OCI-LY1 (cell line): Measurements from ENCODE around the gene HDAC10.

Experiments used
- H2AFZ ChIP-seq: fragments of 200-600 bp; sonication (generic), shearing (Covaris generic); 2 replicates; pipeline ENCODE4 v1.6.0; 2014; ENCODE audit warnings: antibody characterized with exemption, mild to moderate bottlenecking, low read length
- H3F3A ChIP-seq: fragments of 200-600 bp; sonication (generic), shearing (Covaris generic); 2 replicates; pipeline ENCODE4 v1.6.0; 2014; ENCODE audit warnings: mild to moderate bottlenecking, antibody characterized with exemption, low read length, moderate library complexity; ENCODE audit not compliant: insufficient read depth
- H3K27ac ChIP-seq: fragments of 200-600 bp; sonication (generic); 2 replicates; pipeline ENCODE4 v1.5.1; 2014; ENCODE audit warnings: low read length, mixed run types, mild to moderate bottlenecking, low read depth; ENCODE audit not compliant: poor library complexity, severe bottlenecking
- H3K27me3 ChIP-seq: fragments of 200-600 bp; sonication (generic); 2 replicates; pipeline ENCODE4 v1.6.0; 2014; ENCODE audit warnings: antibody characterized with exemption, mild to moderate bottlenecking, low read length, moderate library complexity; ENCODE audit not compliant: insufficient read depth
- H3K36me3 ChIP-seq: fragments of 200-600 bp; sonication (generic); 2 replicates; pipeline ENCODE4 v1.6.1; 2014; ENCODE audit warnings: mild to moderate bottlenecking, antibody characterized with exemption, low read length, moderate library complexity, mixed read lengths; ENCODE audit not compliant: insufficient read depth
- H3K4me1 ChIP-seq: fragments of 200-600 bp; sonication (generic); 2 replicates; pipeline ENCODE4 v1.5.1; 2014; ENCODE audit warnings: mild to moderate bottlenecking, low read length, moderate library complexity; ENCODE audit not compliant: insufficient read depth, severe bottlenecking
- H3K4me2 ChIP-seq: fragments of 200-600 bp; sonication (generic), shearing (Covaris generic); 2 replicates; pipeline ENCODE4 v1.6.1; 2014; ENCODE audit warnings: low read length
- H3K4me3 ChIP-seq: fragments of 200-600 bp; sonication (generic); 2 replicates; pipeline ENCODE4 v1.5.1; 2014; ENCODE audit warnings: low read length, low read depth, mild to moderate bottlenecking, mixed read lengths; ENCODE audit not compliant: poor library complexity, severe bottlenecking
- H3K79me2 ChIP-seq: fragments of 200-600 bp; shearing (Covaris generic); 2 replicates; pipeline ENCODE4 v1.6.1; 2016; ENCODE audit warnings: mixed run types, low read length, mixed read lengths; ENCODE audit not compliant: insufficient read depth
- H3K9ac ChIP-seq: fragments of 200-600 bp; sonication (generic), shearing (Covaris generic); 2 replicates; pipeline ENCODE4 v1.6.1; 2014; ENCODE audit warnings: mild to moderate bottlenecking, low read length, mixed read lengths
- H3K9me2 ChIP-seq: fragments of 200-600 bp; sonication (generic), shearing (Covaris generic); 2 replicates; pipeline ENCODE4 v1.6.1; 2014; ENCODE audit warnings: low read depth, mild to moderate bottlenecking, low read length, mixed read lengths
- H3K9me3 ChIP-seq: fragments of 200-600 bp; shearing (Covaris generic); 2 replicates; pipeline ENCODE4 v1.6.1; 2014; ENCODE audit warnings: low read length, mixed read lengths
- H4K20me1 ChIP-seq: fragments of 200-600 bp; sonication (generic), shearing (Covaris generic); 2 replicates; pipeline ENCODE4 v1.6.0; 2016; ENCODE audit warnings: mild to moderate bottlenecking, low read length; ENCODE audit not compliant: insufficient read depth
- CTCF ChIP-seq: fragments of 200-600 bp; sonication (generic), shearing (Covaris generic); IDR thresholded peaks from 2 replicates; pipeline ENCODE4 v1.5.1; 2017; ENCODE audit warnings: mild to moderate bottlenecking, antibody characterized with exemption, low read length, moderate library complexity, mixed read lengths
- EZH2 ChIP-seq: fragments of 200-600 bp; sonication (generic), shearing (Covaris generic); IDR thresholded peaks from 2 replicates; pipeline ENCODE4 v1.8.0; 2017; ENCODE audit warnings: borderline replicate concordance, mixed run types, mild to moderate bottlenecking, antibody characterized with exemption, low read length, moderate library complexity, mixed read lengths

The HDAC10 gene

GRCh38 chr22:50269573-50269969, 18.5 kb upstream of the HDAC10 start:
- Histone ChIP-seq H3K9me2 (no peaks in the 10 kb centered on the region), H3F3A (no peaks in the 10 kb centered on the region), H3K27ac (peak overlapping the region; percentile 57), H3K9ac (peak overlapping the region; percentile 57), H3K36me3 (no peaks in the 10 kb centered on the region), H3K4me3 (peak overlapping the region; percentile 63), H3K27me3 (no peaks in the 10 kb centered on the region; the same call in 1 of the 2 replicates), H3K4me2 (peak overlapping the region; percentile 63), H4K20me1 (no peaks in the 10 kb centered on the region), H3K4me1 (peaks cover 34% of the 10 kb centered on the region), H2AFZ (no peak overlapping the region), H3K9me3 (no peaks in the 10 kb centered on the region), H3K79me2 (no peaks in the 10 kb centered on the region)
- TF ChIP-seq EZH2 (no peak), CTCF (no peak)

- H3K27me3 ChIP-seq, result no peaks in the 10 kb centered on the region; the same call in 1 of the 2 replicates
- no peaks in the 10 kb centered on the region for H3K36me3 ChIP-seq
- no peaks in the 10 kb centered on the region for H3K9me2 ChIP-seq
- H3K9ac ChIP-seq, result no peak overlapping the region
- H3K27ac ChIP-seq, result peak overlapping the region; percentile 57
- no peaks in the 10 kb centered on the region for H3K79me2 ChIP-seq
- no peak overlapping the region for H2AFZ ChIP-seq
- no peak for TF ChIP-seq CTCF
- no peak for TF ChIP-seq EZH2
- peaks cover 34% of the 10 kb centered on the region for H3K4me1 ChIP-seq
- no peaks in the 10 kb centered on the region for H4K20me1 ChIP-seq
- peak overlapping the region; percentile 63 for H3K4me3 ChIP-seq
- H3K4me2 ChIP-seq, result peak overlapping the region; percentile 63; the same call in 1 of the 2 replicates
- H3F3A ChIP-seq, result no peaks in the 10 kb centered on the region
- H3K9me3 ChIP-seq, result no peaks in the 10 kb centered on the region
These were observed 17.6 kb upstream of the HDAC10 start for GRCh38 chr22:50268655-50269113.

GRCh38 chr22:50267591-50268390, 16.7 kb upstream of the HDAC10 start:
- no peaks in the 10 kb centered on the region; the same call in 1 of the 2 replicates for H3K27me3 ChIP-seq
- peak overlapping the region; percentile 42 for H3K4me2 ChIP-seq
- H3K9me2 ChIP-seq, result no peaks in the 10 kb centered on the region
- no peaks in the 10 kb centered on the region for H3K9me3 ChIP-seq
- peak overlapping the region; percentile 15; the same call in 1 of the 2 replicates for H3K9ac ChIP-seq
- no peaks in the 10 kb centered on the region for H3K79me2 ChIP-seq
- no peak overlapping the region for H3K27ac ChIP-seq
- no peaks in the 10 kb centered on the region for H3F3A ChIP-seq
- no peaks in the 10 kb centered on the region for H4K20me1 ChIP-seq
- H3K36me3 ChIP-seq, result no peaks in the 10 kb centered on the region
- H3K4me1 ChIP-seq, result peaks cover 36% of the 10 kb centered on the region
- TF ChIP-seq EZH2, result no peak
- TF ChIP-seq CTCF, result no peak; the same call in 1 of the 2 replicates
- H2AFZ ChIP-seq, result no peak overlapping the region
- peak overlapping the region; percentile 36 for H3K4me3 ChIP-seq
